Measurements from ENCODE around the gene GAB2.
A peak's percentile ranks its signal among the peaks of the same experiment; 100 is the strongest.

The GAB2 gene

DNA sequence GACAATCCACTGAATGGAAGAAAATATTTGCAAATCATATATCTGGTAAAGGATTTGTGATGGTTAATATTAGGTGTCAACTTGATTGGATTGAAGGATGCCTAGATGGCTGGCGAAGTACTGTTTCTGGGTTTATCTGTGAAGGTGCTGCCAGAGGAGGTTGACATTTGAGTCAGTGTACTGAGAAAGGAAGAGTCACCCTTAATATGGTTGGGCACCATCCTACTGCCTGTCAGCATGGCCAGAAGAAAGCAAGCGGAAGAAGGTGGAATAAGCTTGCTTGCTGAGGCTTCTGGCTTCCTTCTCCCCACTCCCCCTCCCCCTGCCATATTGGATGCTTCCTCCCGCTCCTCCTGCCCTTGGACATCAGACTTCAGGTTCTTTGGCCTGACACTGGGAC lies 101.9 kb downstream of the GAB2 start:
- TF ChIP-seq TAF1 (IDR thresholded peaks at IDR 0.05; ENCODE audit: low read depth, low read length) (no peak), SPI1 (IDR thresholded peaks at IDR 0.05; ENCODE audit: low read depth, low read length) (no peak), PAX5 (IDR thresholded peaks at IDR 0.05; ENCODE audit: insufficient read depth, low read length, severe bottlenecking) (no peak)
- FAIRE-seq (no peak), DNase-seq (ENCODE audit: insufficient read length, low spot score) (no peak)

GRCh38 chr11:78314762-78315161 lies 102.9 kb downstream of the GAB2 start:
- DNase-seq (ENCODE audit: insufficient read length, low spot score) (no peak), FAIRE-seq (no peak)
- no peak for TF ChIP-seq SPI1 (IDR thresholded peaks at IDR 0.05; ENCODE audit: low read depth, low read length)
- no peak for TF ChIP-seq POLR2AphosphoS5 (IDR thresholded peaks at IDR 0.05; ENCODE audit: low read depth, low read length)
- no peak for TF ChIP-seq TAF1 (IDR thresholded peaks at IDR 0.05; ENCODE audit: low read depth, low read length)
- no peak for TF ChIP-seq POU2F2 (IDR thresholded peaks at IDR 0.05; ENCODE audit: low read depth, low read length)
- no peak for TF ChIP-seq PAX5 (IDR thresholded peaks at IDR 0.05; ENCODE audit: insufficient read depth, low read length, severe bottlenecking)
- no peak for TF ChIP-seq POLR2A (IDR thresholded peaks at IDR 0.05; ENCODE audit: low read depth, low read length)

GRCh38 chr11:78313898-78314297 lies 103.7 kb downstream of the GAB2 start:
- DNase-seq (ENCODE audit: insufficient read length, low spot score) (no peak), FAIRE-seq (no peak)
- no peak for TF ChIP-seq PAX5 (IDR thresholded peaks at IDR 0.05; ENCODE audit: insufficient read depth, low read length, severe bottlenecking)
- no peak for TF ChIP-seq POU2F2 (IDR thresholded peaks at IDR 0.05; ENCODE audit: low read depth, low read length)
- no peak for TF ChIP-seq POLR2A (IDR thresholded peaks at IDR 0.05; ENCODE audit: low read depth, low read length)
- no peak for TF ChIP-seq SPI1 (IDR thresholded peaks at IDR 0.05; ENCODE audit: low read depth, low read length)
- TF ChIP-seq TAF1 (IDR thresholded peaks at IDR 0.05; ENCODE audit: low read depth, low read length): no peak
- no peak for TF ChIP-seq POLR2AphosphoS5 (IDR thresholded peaks at IDR 0.05; ENCODE audit: low read depth, low read length)

- TF ChIP-seq POLR2AphosphoS5 (IDR thresholded peaks at IDR 0.05; ENCODE audit: low read depth, low read length) (no peak), POU2F2 (IDR thresholded peaks at IDR 0.05; ENCODE audit: low read depth, low read length) (no peak), TAF1 (IDR thresholded peaks at IDR 0.05; ENCODE audit: low read depth, low read length) (no peak), POLR2A (IDR thresholded peaks at IDR 0.05; ENCODE audit: low read depth, low read length) (no peak), SPI1 (IDR thresholded peaks at IDR 0.05; ENCODE audit: low read depth, low read length) (no peak), PAX5 (IDR thresholded peaks at IDR 0.05; ENCODE audit: insufficient read depth, low read length, severe bottlenecking) (no peak)
- DNase-seq (ENCODE audit: insufficient read length, low spot score): no peak
- no peak for FAIRE-seq
Observed at GRCh38 chr11:78313181-78313795, 104.3 kb downstream of the GAB2 start.

DNA sequence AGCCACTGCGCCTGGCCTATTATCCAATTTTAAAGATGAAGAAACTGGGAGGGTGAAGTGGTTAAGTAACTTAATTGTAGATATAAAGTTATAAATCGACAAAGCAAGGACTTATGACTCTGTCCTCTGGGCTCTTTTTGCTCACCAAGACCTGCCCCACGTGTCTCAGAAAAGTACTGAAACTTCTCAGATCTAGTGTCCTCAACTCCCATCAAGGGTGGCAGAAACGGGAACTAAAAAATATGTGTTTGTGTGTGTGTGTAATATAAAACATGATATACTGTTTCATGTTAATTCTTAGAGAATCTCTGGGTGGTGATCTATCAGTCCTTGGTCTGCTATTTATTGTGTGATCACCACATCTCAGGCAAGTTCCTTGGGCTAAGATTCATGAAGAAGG lies 104.9 kb downstream of the GAB2 start:
- no peak for TF ChIP-seq TAF1 (IDR thresholded peaks at IDR 0.05; ENCODE audit: low read depth, low read length)
- TF ChIP-seq POLR2AphosphoS5 (IDR thresholded peaks at IDR 0.05; ENCODE audit: low read depth, low read length): no peak
- TF ChIP-seq POLR2A (IDR thresholded peaks at IDR 0.05; ENCODE audit: low read depth, low read length): no peak
- TF ChIP-seq PAX5 (IDR thresholded peaks at IDR 0.05; ENCODE audit: insufficient read depth, low read length, severe bottlenecking): no peak
- no peak for TF ChIP-seq SPI1 (IDR thresholded peaks at IDR 0.05; ENCODE audit: low read depth, low read length)
- no peak for TF ChIP-seq POU2F2 (IDR thresholded peaks at IDR 0.05; ENCODE audit: low read depth, low read length)
- FAIRE-seq (peak; percentile 81), DNase-seq (ENCODE audit: insufficient read length, low spot score) (no peak)

- FAIRE-seq (no peak), DNase-seq (ENCODE audit: insufficient read length, low spot score) (no peak)
- TF ChIP-seq POU2F2 (IDR thresholded peaks at IDR 0.05; ENCODE audit: low read depth, low read length) (no peak), SPI1 (IDR thresholded peaks at IDR 0.05; ENCODE audit: low read depth, low read length) (no peak), POLR2A (IDR thresholded peaks at IDR 0.05; ENCODE audit: low read depth, low read length) (no peak), PAX5 (IDR thresholded peaks at IDR 0.05; ENCODE audit: insufficient read depth, low read length, severe bottlenecking) (no peak)
Observed at GRCh38 chr11:78311702-78312371, 105.8 kb downstream of the GAB2 start.

DNA sequence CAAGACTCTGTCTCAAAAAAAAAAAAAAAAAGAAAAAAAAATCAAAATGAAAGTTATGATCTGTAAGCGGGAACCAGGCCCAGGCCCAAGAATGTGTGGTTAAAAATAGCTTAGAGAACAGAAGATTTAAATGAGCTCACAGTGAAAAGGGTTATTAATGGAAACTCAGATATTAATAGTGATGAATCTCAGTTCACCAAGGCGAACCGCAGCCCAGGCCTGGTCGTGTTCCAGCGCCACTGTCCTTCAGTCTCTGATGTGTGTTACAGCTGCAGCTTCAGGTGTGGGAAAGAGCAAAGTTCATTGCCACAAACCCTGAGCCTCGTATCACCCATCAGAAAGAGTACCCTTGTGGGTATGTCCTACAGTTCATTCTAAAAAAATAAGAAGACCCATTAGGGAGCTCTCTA lies 107.1 kb downstream of the GAB2 start:
- FAIRE-seq (peak; percentile 74), DNase-seq (ENCODE audit: insufficient read length, low spot score) (peak; percentile 47)
- TF ChIP-seq POU2F2 (IDR thresholded peaks at IDR 0.05; ENCODE audit: low read depth, low read length): peak; percentile 67; the same call in 1 of the 2 replicates
- TF ChIP-seq TAF1 (IDR thresholded peaks at IDR 0.05; ENCODE audit: low read depth, low read length): no peak

DNA sequence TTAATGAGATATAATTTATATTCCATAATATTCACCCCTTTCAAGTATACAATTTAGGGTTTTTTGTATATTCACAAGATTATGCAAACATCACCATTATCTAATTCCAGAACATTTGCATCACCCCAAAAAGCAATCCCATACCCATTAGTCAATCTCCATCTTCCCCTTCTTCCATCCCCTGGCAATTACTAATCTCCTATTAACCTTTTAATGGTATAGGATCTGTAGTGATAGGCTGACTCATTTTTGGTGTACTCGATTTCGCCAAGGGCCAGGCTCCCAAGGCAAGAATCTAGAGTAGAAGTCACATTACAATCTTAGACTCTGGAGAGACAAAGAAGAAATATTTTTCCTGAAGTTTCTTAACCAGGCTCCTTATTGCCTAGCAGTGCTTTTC lies 113.4 kb downstream of the GAB2 start:
- TF ChIP-seq TAF1 (IDR thresholded peaks at IDR 0.05; ENCODE audit: low read depth, low read length) (no peak), SPI1 (IDR thresholded peaks at IDR 0.05; ENCODE audit: low read depth, low read length) (no peak), POLR2A (IDR thresholded peaks at IDR 0.05; ENCODE audit: low read depth, low read length) (no peak), POU2F2 (IDR thresholded peaks at IDR 0.05; ENCODE audit: low read depth, low read length) (no peak), POLR2AphosphoS5 (IDR thresholded peaks at IDR 0.05; ENCODE audit: low read depth, low read length) (no peak), PAX5 (IDR thresholded peaks at IDR 0.05; ENCODE audit: insufficient read depth, low read length, severe bottlenecking) (no peak)
- no peak for FAIRE-seq
- no peak for DNase-seq (ENCODE audit: insufficient read length, low spot score)

DNA sequence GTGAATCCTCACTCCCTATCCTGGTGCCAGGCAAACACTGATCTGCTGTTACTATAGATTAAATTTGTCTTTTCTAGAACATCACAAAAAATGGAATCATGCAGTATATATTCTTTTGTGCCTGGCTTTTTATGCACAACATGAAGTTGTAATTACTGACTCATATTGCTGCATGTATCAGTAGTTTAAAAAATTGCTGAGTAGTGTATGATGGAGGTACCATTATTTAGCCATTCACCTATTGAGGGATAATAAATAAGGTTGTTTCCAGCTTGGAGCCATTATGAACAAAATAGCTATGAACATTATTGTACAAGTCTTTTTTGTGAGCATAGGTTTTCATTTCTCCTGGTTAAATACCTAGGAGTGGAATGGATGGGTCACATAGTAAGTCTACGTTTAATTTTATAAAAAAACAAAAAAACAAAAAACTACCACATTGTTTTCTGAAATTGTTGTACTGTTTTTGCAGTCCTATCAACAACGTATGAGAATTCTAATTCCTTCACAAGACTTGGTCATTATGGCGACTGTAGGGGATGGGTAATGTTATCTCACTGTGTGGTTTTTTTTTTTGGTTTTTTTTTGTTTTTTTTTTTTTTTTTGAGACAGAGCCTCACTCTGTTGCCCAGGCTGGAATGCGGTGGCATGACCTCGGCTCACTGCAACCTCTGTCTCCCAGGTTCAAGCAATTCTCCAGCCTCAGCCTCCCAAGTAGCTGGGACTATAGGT lies 117.3 kb downstream of the GAB2 start:
- TF ChIP-seq TAF1 (IDR thresholded peaks at IDR 0.05; ENCODE audit: low read depth, low read length): no peak
- TF ChIP-seq POLR2A (IDR thresholded peaks at IDR 0.05; ENCODE audit: low read depth, low read length): no peak
- TF ChIP-seq POLR2AphosphoS5 (IDR thresholded peaks at IDR 0.05; ENCODE audit: low read depth, low read length): no peak
- TF ChIP-seq SPI1 (IDR thresholded peaks at IDR 0.05; ENCODE audit: low read depth, low read length): no peak
- no peak for TF ChIP-seq POU2F2 (IDR thresholded peaks at IDR 0.05; ENCODE audit: low read depth, low read length)
- no peak for FAIRE-seq

More for the DNA sequence above, 117.3 kb downstream of the GAB2 start:
- no peak for DNase-seq (ENCODE audit: insufficient read length, low spot score)
